Measurements from ENCODE around the gene JOSD1. TPM values are rescaled to one million over a fixed set of nuclear protein-coding genes. Genes with fewer than 3 reads are reported as not detected.

JOSD1 gene
- total RNA-seq, 2 experiments from 2014 or later = 303 to 307 TPM

DNA sequence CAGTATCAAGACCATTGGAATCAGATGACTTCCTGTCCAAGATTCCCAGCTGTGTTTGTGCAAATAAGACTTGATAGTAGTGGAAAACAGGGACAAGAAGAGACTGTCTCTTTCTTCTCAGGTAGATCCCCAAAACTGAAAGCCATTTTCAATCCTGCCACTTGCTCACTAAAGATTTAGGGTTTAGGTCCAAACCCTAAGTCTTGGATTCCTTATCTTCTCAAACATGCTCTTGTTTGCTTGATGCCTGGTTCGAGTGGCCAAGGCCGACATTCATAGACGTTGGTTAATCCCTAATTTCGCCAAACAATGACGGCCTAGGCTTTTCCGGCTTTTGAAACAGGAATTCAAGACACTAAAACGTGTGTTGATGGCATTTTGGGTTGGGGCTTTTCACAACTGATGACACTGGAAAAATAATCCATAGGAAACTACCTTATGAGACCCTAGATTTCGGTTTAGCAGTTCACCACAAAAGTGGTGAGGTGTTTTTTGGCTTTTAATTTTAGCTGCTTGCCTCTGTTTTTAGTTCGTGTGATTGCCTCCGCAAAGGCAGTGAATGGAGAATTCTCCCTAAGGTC is 4.0 kb upstream of the JOSD1 start:
- Mint-ChIP-seq H3K27me3 (peaks cover 5% of the 10 kb centered on the region), H3K27ac (peak overlapping the region; percentile 93), H3K9me3 (no peaks in the 10 kb centered on the region), H3K4me1 (ENCODE audit: low read depth) (peaks cover 66% of the 10 kb centered on the region), H3K36me3 (ENCODE audit: low read depth) (peaks cover 41% of the 10 kb centered on the region), H3K4me3 (peak overlapping the region; percentile 88)
- ChIA-PET POLR2A (interaction anchor here (0.7 to 6.3 kb wide), 11 partner anchors 8 to 652 kb away, joined by 3 to 97 read pairs (median 16); partner anchors contain the start of genes SUN2 and TOMM22), CTCF (no interaction called here)
- peaks cover 6% of the 10 kb centered on the region for H3K36me3 ChIP-seq (ENCODE audit: insufficient read depth, low read length)
- no peak for ATAC-seq (ENCODE audit: poor library complexity)
- peaks cover 58% of the 10 kb centered on the region for H3K4me1 ChIP-seq (ENCODE audit: insufficient read depth, low read length)
- H3K4me3 ChIP-seq (ENCODE audit: low read length) = peak overlapping the region; percentile 49
- peak overlapping the region; percentile 32 to 67 for H3K27ac ChIP-seq (ENCODE audit: low read depth in 1 of 2, low read length in 2 of 2)
- H3K27me3 ChIP-seq (ENCODE audit: control insufficient read depth in 1 of 2, insufficient read depth in 2 of 2, low read length in 2 of 2) = no peaks in the 10 kb centered on the region
- H3K9me3 ChIP-seq (ENCODE audit: control insufficient read depth in 1 of 2, insufficient read depth in 1 of 2, low read length in 2 of 2) = no peaks in the 10 kb centered on the region
- intact Hi-C loops (cut with DNase I, micrococcal nuclease) = loop anchor here (1.0 to 5.0 kb wide), 4 partner anchors 47 to 387 kb away; partner anchors contain the start of genes CBY1 (in 1 of the 2), CSNK1E (in 1 of the 2), DNAL4 (in 1 of the 2) and FAM227A (in 1 of the 2)
- no peak for DNase-seq
- TF ChIP-seq, protein P1, sequence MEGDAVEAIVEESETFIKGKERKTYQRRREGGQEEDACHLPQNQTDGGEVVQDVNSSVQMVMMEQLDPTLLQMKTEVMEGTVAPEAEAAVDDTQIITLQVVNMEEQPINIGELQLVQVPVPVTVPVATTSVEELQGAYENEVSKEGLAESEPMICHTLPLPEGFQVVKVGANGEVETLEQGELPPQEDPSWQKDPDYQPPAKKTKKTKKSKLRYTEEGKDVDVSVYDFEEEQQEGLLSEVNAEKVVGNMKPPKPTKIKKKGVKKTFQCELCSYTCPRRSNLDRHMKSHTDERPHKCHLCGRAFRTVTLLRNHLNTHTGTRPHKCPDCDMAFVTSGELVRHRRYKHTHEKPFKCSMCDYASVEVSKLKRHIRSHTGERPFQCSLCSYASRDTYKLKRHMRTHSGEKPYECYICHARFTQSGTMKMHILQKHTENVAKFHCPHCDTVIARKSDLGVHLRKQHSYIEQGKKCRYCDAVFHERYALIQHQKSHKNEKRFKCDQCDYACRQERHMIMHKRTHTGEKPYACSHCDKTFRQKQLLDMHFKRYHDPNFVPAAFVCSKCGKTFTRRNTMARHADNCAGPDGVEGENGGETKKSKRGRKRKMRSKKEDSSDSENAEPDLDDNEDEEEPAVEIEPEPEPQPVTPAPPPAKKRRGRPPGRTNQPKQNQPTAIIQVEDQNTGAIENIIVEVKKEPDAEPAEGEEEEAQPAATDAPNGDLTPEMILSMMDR (IDR thresholded peaks at IDR 0.05) = no peak

GRCh38 chr22:38700270-38700788 is 414 bp downstream of the JOSD1 start:
- Histone ChIP-seq H3K27me3 (ENCODE audit: control insufficient read depth in 1 of 2, insufficient read depth in 2 of 2, low read length in 2 of 2) (no peaks in the 10 kb centered on the region), H3K36me3 (ENCODE audit: insufficient read depth, low read length) (peaks cover 2% of the 10 kb centered on the region), H3K9me3 (ENCODE audit: control insufficient read depth in 1 of 2, insufficient read depth in 1 of 2, low read length in 2 of 2) (no peaks in the 10 kb centered on the region), H3K27ac (ENCODE audit: low read depth in 1 of 2, low read length in 2 of 2) (peak overlapping the region; percentile 70 to 98), H3K4me1 (ENCODE audit: insufficient read depth, low read length) (peaks cover 63% of the 10 kb centered on the region), H3K4me3 (ENCODE audit: low read length) (peak overlapping the region; percentile 58)
- Mint-ChIP-seq H3K27ac (peak overlapping the region; percentile 100), H3K27me3 (peaks cover 5% of the 10 kb centered on the region), H3K4me1 (ENCODE audit: low read depth) (peaks cover 63% of the 10 kb centered on the region), H3K36me3 (ENCODE audit: low read depth) (peaks cover 53% of the 10 kb centered on the region), H3K9me3 (no peaks in the 10 kb centered on the region), H3K4me3 (peak overlapping the region; percentile 95)
- POLR2A ChIA-PET = interaction anchor here (0.6 to 4.9 kb wide), 10 partner anchors 9 to 302 kb away, joined by 3 to 66 read pairs (median 4); partner anchors contain the start of genes CBY1, DDX17 and TOMM22
- CTCF ChIA-PET = interaction anchor here (1.1 to 6.3 kb wide), 2 partner anchors 18 to 54 kb away, joined by 3 to 58 read pairs; partner anchors contain the start of gene TOMM22
- intact Hi-C loops (cut with DNase I, micrococcal nuclease) = loop anchor here (1.0 to 5.0 kb wide), 5 partner anchors 18 to 383 kb away; partner anchors contain the start of genes CBY1 (in 1 of the 2), CSNK1E (in 1 of the 2), DMC1 (in 1 of the 2) and FAM227A (in 1 of the 2)
- TF ChIP-seq, protein P1 (IDR thresholded peaks at IDR 0.05) = no peak
- DNase-seq (peak in 2 of 14 experiments; percentile 33 to 65), ATAC-seq (ENCODE audit: poor library complexity) (no peak)

- peaks cover 59% of the 10 kb centered on the region for H3K4me1 ChIP-seq (ENCODE audit: insufficient read depth, low read length)
- H3K9me3 ChIP-seq (ENCODE audit: control insufficient read depth in 1 of 2, insufficient read depth in 1 of 2, low read length in 2 of 2) = no peaks in the 10 kb centered on the region
- Mint-ChIP-seq H3K4me1 (ENCODE audit: low read depth) (peaks cover 63% of the 10 kb centered on the region), H3K27me3 (peaks cover 5% of the 10 kb centered on the region), H3K36me3 (ENCODE audit: low read depth) (peaks cover 54% of the 10 kb centered on the region), H3K27ac (peak overlapping the region; percentile 100), H3K9me3 (no peaks in the 10 kb centered on the region), H3K4me3 (peak overlapping the region; percentile 95)
- peaks cover 7% of the 10 kb centered on the region for H3K36me3 ChIP-seq (ENCODE audit: insufficient read depth, low read length)
- peak overlapping the region; percentile 70 to 98 for H3K27ac ChIP-seq (ENCODE audit: low read depth in 1 of 2, low read length in 2 of 2)
- intact Hi-C loops (cut with DNase I, micrococcal nuclease) = loop anchor here (1.0 to 10.0 kb wide), 6 partner anchors 17 to 382 kb away; partner anchors contain the start of genes CBY1 (in 1 of the 2), CSNK1E (in 1 of the 2), DMC1 (in 1 of the 2) and FAM227A (in 1 of the 2)
- H3K4me3 ChIP-seq (ENCODE audit: low read length) = peak overlapping the region; percentile 58
- ChIA-PET POLR2A (interaction anchor here (0.6 to 4.9 kb wide), 12 partner anchors 8 to 301 kb away, joined by 3 to 66 read pairs (median 4); partner anchors contain the start of genes CBY1, DDX17 and TOMM22), CTCF (interaction anchor here (1.1 to 6.3 kb wide), 2 partner anchors 17 to 54 kb away, joined by 3 to 58 read pairs; partner anchors contain the start of gene TOMM22)
- H3K27me3 ChIP-seq (ENCODE audit: control insufficient read depth in 1 of 2, insufficient read depth in 2 of 2, low read length in 2 of 2) = no peaks in the 10 kb centered on the region
- ATAC-seq (ENCODE audit: poor library complexity) (no peak), DNase-seq (peak in 2 of 14 experiments; percentile 22 to 32)
- TF ChIP-seq, protein P1 (IDR thresholded peaks at IDR 0.05) = no peak
These were observed 959 bp downstream of the JOSD1 start for GRCh38 chr22:38699784-38700183.

Measured in CD4-positive, alpha-beta T cell (primary cell).